Endometrium (tissue), 2 donors: Measurements from ENCODE around the gene TAS1R1.
"Not testable (repeated sequence)": the region's sequence is repeated elsewhere in the genome, so short reads cannot be mapped to it uniquely, and the experiment has no call there.

Experiments
- FAIRE-seq: peaks from 2 replicates; lab custom pipeline; 2012; peaks lifted over from hg19 to GRCh38; lab: Jason Lieb, UNC
- donor health status: control.
- donor health status: control.

The TAS1R1 gene

GRCh38 chr1:6588893-6589520 is 33.9 kb downstream of the TAS1R1 start:
- no peak for FAIRE-seq

- no peak for FAIRE-seq
These were observed 34.9 kb downstream of the TAS1R1 start for GRCh38 chr1:6590046-6590445.

DNA sequence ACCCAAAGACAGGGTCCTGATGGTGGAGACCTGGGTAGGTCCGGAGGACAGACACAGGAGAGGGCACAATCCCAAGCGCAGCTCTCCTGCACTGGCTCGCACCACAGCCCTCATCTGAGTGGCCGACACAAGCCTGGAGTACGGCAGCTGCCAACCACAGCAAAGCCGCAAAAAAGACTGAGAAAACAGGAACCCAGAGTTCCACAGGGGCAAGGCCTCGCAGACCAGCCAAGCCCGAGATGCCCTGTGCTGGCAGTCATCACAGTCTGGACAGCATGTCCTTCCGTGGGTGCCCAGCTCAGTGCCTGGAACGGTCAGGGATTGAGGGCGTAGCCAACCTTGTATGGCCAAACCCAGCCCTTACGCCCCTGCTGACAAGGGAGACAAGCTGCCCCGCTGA is 36.1 kb downstream of the TAS1R1 start:
- no peak for FAIRE-seq

GRCh38 chr1:6591644-6592043 is 36.5 kb downstream of the TAS1R1 start:
- no peak for FAIRE-seq

DNA sequence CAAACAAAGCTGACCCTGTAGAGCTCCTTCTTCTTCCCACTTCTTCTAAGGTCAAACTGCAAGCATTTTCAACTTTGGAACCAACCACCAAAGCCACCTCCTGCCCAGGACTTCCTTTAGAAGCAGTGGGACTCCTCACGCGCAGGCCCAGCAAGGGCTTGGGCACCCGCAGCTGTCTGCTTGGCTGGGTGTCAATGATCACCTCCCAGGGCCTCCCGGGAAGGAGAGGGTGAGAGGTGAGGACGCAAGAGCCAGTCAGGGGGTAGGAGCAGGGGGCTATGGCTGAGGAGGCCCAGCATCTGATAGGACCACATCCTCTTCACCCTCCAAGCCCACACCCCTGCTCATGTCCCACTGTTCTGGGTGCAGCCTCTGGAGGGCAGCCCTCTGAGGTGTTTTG is 37.3 kb downstream of the TAS1R1 start:
- FAIRE-seq, result no peak

DNA sequence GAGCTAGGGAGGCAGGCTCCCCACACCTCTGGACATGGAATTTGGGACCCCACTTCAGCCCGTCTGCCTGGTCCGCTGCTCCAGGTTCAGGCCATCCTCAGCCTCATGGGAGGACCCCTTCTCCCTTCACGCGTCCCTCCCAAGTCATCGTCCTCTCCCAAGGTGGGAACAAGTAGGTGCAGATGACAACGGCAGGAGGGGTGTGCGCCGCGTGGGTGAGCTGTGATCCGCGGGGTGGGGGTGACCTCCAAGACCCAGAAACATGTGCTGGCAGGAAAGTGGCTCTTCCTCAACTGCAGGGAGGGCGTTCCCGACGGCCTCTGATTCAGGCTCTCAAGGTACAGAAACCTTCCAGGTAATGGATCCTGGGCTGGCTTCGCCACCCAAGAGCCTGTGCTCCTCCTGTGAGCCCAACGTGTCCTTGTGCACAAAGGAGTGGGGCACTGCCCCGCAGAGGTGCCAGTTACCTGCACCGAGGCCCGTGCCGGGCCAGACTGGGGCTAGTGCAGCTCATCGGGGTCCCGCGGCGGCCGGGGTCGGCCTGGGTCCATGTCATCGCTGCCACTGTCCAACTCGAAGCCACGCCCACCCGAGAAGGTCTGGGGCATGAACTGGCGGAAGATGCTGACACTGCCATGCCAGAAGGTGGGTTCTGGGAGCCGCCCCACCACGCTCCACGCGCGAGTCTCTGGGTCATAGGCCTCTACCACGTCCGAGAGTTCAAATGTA is 37.9 kb downstream of the TAS1R1 start:
- FAIRE-seq, result no peak

- no peak for FAIRE-seq
These were observed 38.7 kb downstream of the TAS1R1 start for GRCh38 chr1:6593810-6594209.

DNA sequence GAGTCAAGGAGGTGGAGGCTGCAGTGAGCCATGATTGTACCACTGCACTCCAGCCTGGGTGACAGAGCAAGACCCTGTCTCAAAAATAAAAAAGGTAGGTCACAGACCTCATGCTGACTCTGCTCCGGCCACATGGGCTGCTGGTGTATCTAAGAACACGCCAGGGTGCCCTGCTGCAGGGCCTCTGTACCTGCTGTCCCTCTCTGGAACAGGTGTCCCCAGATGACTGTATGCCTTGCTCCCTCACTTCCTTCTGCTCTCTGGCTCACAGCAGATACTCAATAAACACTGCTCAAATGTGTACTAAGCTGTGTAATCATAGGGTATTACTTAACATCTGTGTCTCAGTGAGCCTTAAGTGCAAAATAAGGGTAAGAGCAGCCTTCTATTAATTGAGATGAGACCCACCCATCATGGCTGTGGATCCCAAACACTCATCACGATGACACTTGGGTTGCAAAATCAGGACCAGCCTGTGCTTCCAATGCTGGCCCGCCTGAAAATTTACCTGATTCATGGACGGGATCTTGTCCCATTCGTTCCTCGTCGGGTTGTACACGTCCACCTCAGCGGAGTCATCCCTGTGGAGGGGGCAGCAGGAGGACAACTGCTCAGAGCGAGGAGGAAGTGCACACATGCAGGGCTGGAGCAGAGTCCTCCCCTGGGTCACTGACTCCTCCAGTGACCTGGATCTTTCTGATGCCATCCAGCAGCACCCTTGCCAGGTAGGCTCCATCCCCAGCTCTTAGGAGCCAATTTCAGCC is 40.1 kb downstream of the TAS1R1 start:
- no peak for FAIRE-seq

GRCh38 chr1:6596351-6596750 is 41.2 kb downstream of the TAS1R1 start:
- no peak for FAIRE-seq

GRCh38 chr1:6596886-6597776 is 42.0 kb downstream of the TAS1R1 start:
- no peak for FAIRE-seq

DNA sequence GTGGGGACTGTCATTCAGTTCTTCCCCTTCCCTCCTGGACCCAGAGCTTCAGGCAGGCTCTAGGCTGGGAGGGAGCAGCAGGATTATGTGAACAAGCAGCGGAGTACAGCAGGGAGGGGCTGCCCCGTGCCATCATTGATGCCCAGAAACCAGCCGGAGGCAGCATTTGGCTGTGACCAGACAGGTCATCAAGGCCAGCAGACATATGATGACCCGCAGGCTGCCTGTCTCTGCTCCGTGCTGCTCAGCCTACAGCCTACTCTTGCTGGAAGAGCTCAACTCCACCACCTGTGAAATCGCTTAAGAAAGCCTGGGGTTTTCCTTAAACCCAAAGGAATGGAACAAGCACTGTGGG is 42.6 kb downstream of the TAS1R1 start:
- no peak for FAIRE-seq

- FAIRE-seq, result no peak
These were observed 44.3 kb downstream of the TAS1R1 start for GRCh38 chr1:6599141-6599975.

DNA sequence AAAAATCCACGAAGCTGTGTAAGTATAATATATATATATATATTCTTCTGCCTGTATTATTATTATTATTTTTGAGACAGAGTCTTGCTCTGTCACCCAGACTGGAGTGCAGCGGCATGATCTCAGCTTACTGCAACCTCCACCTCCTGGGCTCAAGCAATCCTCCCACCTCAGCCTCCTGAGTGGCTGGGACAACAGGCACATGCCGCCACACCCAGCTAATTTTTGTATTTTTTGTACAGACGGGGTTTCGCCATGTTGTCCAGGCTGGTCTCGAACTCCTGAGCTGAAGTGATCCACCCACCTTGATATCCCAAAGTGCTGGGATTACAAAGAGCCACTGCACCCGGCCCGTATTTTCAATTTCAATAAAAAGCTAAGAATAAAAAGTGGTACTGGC is 44.9 kb downstream of the TAS1R1 start:
- FAIRE-seq, result not testable (repeated sequence)

DNA sequence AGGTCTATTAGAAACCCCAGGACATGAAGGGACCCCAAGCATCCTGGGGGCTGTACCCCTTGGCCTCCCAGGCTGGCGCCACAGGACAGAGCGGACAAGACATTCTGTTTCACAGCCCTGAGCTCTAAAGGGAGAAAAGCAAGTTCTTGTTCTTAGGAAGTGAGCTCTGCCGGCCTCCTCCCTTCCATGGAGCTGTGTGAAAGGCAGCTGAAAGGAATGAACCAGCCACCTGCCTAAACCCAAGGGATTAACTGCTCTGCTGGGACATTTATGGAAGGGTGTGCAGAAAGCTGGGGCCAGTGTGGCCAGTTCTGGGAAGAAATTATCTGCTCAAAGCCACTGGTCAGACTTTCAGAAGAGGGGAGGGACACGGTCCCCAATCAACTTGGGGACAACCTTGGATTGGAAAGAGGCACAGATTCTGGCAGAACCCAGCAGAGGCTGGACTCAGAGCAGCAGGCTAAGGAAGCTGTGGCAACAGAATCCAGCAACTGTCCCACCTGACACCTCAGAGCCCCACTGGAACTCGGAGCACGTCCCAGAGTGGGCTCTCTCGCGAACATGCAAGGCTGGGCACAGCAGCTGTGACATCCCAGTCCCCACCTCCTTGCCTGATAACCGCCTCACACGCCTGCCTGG is 45.4 kb downstream of the TAS1R1 start:
- no peak for FAIRE-seq

DNA sequence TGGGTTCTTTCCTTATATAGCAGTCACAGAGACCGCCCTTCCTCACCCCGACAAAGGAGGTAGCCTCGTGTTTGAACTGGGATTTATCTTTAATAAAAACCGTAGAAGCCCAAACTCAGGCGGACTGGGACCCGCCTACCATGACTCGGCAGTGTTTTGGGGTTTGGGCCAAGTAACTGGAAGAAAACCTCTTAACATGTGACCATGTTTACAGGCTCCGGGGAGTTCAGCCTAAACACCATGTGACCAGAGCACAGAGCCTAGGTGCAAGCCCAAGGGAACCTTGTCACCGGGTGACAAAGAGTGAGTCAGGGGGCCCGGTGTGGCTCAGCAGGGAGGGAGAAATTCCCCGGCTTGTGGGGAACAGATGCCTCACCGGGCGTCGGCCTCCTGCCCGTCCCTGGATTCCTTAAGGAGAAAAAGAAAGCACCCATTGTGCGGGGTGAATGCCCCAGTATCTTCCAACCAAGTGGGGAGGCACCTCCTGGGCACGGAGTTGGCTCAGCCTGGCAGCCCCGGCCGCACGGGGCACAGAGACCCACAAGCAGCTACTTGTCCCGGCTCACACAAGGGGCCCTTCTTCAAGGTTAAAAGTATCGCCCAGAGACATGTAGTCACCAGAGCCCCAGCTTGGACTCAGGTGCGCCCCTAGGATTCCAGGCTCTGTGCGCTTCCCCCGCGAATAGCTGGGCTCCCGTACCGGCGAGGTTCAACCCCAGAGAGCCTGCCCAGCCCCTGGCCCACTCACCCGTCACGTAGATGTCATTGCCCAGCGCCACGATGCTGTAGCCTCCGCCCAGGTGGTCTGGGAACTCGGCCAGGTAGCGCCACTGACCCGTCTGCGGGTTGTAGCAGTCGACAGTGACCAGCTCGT is 46.2 kb downstream of the TAS1R1 start:
- FAIRE-seq, result peak; percentile 35

- FAIRE-seq, result no peak
These were observed 47.0 kb downstream of the TAS1R1 start for GRCh38 chr1:6601923-6602668.

DNA sequence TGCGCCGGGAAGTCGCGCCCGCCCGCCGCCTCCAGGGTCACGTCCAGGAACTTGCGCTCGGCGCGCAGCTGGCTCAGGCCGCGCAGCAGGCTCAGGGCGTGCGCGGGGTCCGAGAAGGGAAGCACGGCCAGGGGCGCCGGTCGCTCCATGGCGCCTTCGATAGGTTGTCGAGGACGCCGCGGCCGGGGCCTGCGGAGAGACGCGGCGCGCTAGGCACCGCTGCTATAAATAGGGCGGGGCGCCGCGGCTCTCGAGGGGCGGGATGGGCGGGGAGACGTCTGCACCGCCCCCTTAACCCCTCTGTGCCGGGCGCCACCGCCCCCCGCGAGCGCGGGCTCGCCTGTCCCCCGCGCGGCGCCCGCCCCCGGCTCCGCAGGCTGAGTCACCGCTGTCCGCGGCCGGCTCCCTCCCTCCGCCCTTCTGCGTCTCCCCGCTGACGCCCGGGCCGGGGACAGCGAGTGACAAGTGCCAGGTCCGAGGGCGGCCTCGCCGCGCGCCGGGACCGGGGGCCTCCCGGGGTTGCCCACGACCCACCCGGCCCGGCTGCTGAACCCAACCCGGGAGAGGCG is 47.6 kb downstream of the TAS1R1 start, which contains the start of gene KLHL21:
KLHL21 (minus strand) TSS at position 201 of the 569 bp plus-strand sequence; CDS start at position 149, 52 bp downstream.
- FAIRE-seq, result no peak

- no peak for FAIRE-seq
These were observed 48.3 kb downstream of the TAS1R1 start for GRCh38 chr1:6603238-6603914.
